HG03575 (cell line): Measurements from ENCODE around the gene ARHGAP12.

ENCODE experiments used
- ATAC-seq: cut with Tn5 transposase; IDR thresholded peaks from one replicate; pipeline ENCODE4 v1.9.1; 2021; ENCODE audit not compliant: unreplicated experiment, insufficient number of reproducible peaks, low FRiP score; ENCODE audit errors: extremely low read depth

The ARHGAP12 gene

DNA sequence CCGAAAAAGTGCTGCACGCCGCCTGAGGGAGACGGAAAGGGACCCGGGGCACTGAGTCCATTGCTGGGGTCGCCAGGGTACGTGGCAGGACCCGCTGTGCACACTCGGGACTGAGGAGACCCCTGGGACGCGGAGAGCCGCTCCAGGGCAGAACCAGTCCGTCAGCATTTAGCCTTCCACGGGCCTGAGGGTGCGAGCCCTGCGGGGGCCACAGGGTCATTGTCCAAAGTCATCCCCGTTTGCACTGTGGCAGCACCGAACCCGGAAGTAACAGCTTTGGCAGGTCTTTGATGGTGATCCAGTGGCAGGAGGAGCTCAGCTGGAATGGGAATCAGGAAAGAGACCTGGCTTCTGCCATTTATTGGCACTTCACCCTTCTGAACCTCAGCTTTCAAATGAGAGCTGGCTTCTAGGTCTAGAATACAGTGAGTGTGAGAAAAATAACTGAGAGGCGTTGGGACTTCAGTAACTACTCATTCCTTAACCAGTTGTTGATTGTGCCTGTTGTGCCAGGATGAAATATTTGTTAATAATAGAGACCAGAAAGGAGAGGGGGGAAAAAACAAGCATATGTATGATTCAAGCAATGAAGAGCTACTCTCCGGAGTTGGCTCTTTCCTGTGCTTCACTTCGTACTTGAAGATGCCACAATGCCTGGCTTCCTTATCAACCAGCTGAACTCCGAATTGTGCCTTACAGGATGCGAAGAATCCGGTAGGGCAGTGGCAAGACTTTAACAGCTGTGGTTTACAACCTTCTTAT, 811 bp upstream of the ARHGAP12 start:
- ATAC-seq = no peak

GRCh38 chr10:31927884-31928548, 615 bp downstream of the ARHGAP12 start:
- no peak for ATAC-seq

GRCh38 chr10:31927565-31927883, 1.1 kb downstream of the ARHGAP12 start:
- no peak for ATAC-seq

GRCh38 chr10:31926765-31927564, 1.7 kb downstream of the ARHGAP12 start:
- no peak for ATAC-seq

DNA sequence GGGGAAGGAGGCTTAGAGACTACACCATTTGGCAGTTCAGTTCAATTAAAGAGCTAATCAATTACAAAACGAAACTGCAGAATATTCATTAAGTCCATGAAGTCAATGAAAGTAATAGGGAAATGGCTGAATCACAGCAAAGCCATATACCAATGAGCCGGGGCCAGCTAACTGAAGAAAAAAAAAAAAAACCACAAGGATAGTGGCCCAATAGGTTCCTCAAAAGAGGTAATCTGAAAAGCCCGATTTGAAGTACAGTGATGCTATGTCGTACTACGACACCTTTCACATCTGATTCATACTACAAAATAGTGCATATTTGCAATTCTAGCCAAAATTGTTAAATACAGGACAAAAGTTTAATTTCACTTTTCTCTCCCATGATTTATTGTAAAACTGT, 2.5 kb downstream of the ARHGAP12 start:
- no peak for ATAC-seq

- no peak for ATAC-seq
Measured at GRCh38 chr10:31924833-31925232, 3.8 kb downstream of the ARHGAP12 start.

- no peak for ATAC-seq
Measured at GRCh38 chr10:31923389-31923788, 5.2 kb downstream of the ARHGAP12 start.

DNA sequence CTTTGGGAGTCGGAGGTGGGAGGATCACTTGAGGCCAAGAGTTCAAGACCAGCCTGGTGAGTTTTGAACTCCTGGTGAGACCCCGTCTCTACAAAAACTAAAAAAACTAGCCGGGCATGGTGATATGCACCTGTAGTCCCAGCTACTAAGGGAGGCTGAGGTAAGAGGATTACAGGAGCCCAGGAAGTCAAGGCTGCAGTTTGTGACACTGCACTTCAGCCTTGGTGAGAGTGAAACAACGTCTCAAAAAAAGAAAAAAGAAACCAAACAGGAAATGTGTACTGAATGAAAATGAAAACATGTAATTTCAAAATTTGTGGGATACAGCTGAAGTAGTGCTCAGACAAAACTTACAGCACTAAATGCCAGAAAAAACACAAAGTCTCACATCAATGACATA, 7.6 kb downstream of the ARHGAP12 start:
- ATAC-seq = no peak

GRCh38 chr10:31920538-31920937, 8.1 kb downstream of the ARHGAP12 start:
- no peak for ATAC-seq

DNA sequence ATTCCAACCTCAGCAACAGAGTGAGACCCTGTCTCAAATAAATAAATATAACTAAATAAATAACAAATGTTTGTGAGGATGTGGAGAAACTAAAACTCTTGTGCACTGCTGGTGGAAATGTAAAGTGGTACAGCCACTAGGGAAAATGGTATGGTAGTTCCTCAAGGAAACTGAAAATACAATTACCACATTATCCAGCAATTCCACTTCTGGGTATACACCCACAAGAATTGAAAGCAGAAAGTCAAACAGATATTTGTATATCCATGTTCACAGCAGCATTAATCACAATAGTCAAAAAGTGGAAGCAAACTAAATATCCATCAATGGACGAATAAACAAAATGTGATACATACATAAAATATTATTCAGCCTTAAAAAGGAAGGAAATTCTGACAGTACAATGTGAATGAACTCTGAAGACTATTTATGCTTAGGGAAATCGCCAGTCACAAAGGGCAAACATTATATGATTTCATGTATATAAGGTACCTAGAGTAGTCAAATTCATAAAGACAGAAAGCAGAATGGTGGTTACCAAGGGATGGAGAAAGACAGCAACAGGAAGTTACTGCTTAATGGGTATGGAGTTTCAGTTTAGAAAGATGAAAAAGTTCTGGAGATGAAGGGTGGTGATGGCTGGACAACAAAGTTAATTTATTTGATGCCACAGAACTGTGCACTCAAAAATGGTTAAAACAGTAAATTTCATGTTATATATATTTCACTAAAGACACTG, 9.8 kb downstream of the ARHGAP12 start:
- no peak for ATAC-seq

GRCh38 chr10:31914370-31914769, 14.3 kb downstream of the ARHGAP12 start:
- ATAC-seq = no peak

DNA sequence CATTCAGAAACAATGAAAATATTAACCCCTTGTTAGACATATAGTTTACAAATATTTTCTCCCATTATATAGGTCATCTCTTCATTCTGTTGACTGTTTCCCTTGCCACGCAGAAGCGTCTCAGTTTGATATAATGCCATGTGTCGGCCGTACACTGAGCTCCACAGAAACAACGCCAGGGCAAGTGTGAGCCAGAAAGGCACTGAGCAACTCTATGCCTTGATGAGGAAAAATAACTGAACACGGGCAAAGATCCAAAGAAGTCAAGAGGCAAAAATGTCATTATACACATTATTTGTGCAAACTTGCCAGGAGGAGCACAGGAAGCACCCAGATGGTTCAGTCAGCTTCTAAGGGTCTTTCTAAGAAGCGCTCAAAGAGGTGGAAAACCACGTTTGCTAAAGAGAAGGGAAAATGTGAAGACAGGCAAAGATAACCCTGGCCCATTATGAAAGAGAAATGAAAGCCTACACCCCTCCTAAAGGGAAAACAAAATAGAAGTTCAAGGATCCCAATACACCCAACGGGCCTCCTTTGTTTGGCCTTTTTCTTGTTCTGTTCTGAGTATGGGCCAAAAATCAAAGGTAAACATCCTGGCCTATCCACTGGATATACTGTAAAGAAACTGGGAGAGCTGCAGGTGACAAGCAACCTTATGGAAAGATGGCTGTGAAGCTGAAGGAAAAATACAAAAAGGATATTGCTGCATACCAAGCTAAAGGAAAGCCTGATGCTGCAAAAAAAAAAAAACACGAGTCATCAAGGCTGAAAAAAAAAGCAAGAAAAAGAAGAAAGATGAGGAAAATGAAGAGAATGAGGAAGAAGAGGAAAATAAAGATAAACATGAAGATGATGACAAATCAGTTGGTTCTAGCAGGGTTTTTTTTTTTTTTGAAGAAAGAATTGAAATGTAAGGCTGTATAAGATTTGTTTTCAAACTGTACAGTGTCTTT, 15.5 kb downstream of the ARHGAP12 start:
- no peak for ATAC-seq

GRCh38 chr10:31912289-31912688, 16.3 kb downstream of the ARHGAP12 start:
- no peak for ATAC-seq

- no peak for ATAC-seq
Measured at GRCh38 chr10:31910016-31910415, 18.6 kb downstream of the ARHGAP12 start.

DNA sequence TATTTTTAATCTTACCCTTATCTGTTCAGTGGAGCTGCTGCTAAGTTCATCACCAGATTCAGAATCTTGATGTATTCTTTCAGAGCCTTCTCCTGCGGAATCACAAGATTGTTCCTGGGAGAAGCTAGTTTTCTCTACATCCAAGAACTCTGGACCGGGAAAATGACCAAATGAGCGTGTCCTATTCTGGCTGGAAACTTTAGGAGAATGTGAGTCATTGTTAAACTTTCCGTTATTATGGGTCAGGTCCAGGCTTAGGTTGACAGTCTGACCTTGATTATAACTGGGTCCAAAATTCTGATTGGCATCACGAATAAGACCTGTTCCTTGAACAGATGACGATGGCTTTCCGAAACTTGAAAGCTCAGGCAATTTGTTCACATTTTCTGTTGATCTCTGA, 20.5 kb downstream of the ARHGAP12 start:
- ATAC-seq = no peak

DNA sequence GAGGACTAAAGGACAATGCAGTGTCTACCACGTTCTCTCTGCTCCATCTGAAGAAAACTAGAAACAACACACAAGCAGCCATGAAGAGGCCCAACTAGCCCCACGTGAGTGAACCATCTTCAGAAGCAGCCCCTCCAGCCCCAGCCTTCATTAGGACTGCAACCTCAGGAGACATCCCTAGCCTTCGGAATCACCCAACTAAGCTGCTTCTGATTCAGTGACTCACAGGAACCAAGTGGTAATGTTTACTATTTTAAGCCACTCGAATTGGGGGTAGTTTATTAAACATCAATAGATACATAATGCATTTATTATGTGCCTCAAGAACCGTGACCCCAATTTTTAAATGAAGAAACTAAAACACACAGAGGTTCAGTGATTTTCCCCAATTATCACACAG, 22.6 kb downstream of the ARHGAP12 start:
- ATAC-seq = no peak

DNA sequence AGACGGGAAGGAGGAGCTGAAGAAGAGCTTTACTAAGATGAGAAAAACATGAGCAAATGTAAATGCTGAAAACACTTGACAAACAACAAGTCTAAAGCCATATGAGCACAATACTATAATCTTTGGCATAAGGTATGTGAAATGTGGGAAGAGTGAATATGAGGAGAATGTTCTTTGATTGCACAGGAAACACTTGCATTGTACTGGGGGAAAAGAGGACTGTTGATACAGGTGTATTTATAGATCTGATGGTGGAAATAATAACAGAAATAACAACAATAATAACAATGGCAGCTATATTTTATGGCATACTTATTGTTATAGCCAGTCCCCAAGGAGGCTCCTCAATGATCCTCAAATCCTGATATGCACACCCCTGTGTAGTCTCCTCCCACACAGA, 23.0 kb downstream of the ARHGAP12 start:
- ATAC-seq = no peak

GRCh38 chr10:31902625-31903024, 26.0 kb downstream of the ARHGAP12 start:
- no peak for ATAC-seq
